ENCODE data around the gene FOXB2. TPM values are rescaled to one million over a fixed set of nuclear protein-coding genes. Genes with fewer than 3 reads are reported as not detected.

FOXB2 gene
- total RNA-seq, 4 donors from 2014 or later = not detected

- intact Hi-C loops (cut with DNase I; ENCODE audit: low total_unique reads) = no loop called here
- no peak for TF ChIP-seq CTCF (IDR thresholded peaks at IDR 0.05)
- no peak for TF ChIP-seq POLR2A (IDR thresholded peaks at IDR 0.05)
- DNase-seq (ENCODE audit: low spot score in 2 of 2) = no peak
- H3K4me3 ChIP-seq (ENCODE audit: low read depth, poor library complexity, severe bottlenecking) = no peak overlapping the region
- 85 to 87% methylated on average over 3 of the region's 3 CpGs for WGBS, 2 donors
These were observed 16.1 kb upstream of the FOXB2 start for GRCh38 chr9:77003366-77003765.

- 46 to 65% methylated on average over 4 of the region's 4 CpGs for WGBS, 2 donors
These were observed 14.2 kb upstream of the FOXB2 start for GRCh38 chr9:77005216-77005615.

GRCh38 chr9:77010527-77010926 is 8.9 kb upstream of the FOXB2 start:
- no peak overlapping the region for H3K4me3 ChIP-seq (ENCODE audit: low read depth, poor library complexity, severe bottlenecking)
- 62 to 69% methylated on average over 5 of the region's 5 CpGs for WGBS, 2 donors
- DNase-seq (ENCODE audit: low spot score in 2 of 2) = no peak
- intact Hi-C loops (cut with DNase I; ENCODE audit: low total_unique reads) = loop anchor here (5.0 kb wide), 1 partner anchor 203 kb away; no protein-coding TSS in a partner anchor
- TF ChIP-seq POLR2A (IDR thresholded peaks at IDR 0.05) = no peak
- TF ChIP-seq CTCF (IDR thresholded peaks at IDR 0.05) = no peak

More at GRCh38 chr9:77005216-77005615, 14.2 kb upstream of the FOXB2 start:
- no peak overlapping the region for H3K4me3 ChIP-seq (ENCODE audit: low read depth, poor library complexity, severe bottlenecking)
- no peak for TF ChIP-seq POLR2A (IDR thresholded peaks at IDR 0.05)
- no peak for TF ChIP-seq CTCF (IDR thresholded peaks at IDR 0.05)
- no peak for DNase-seq (ENCODE audit: low spot score in 2 of 2)
- intact Hi-C loops (cut with DNase I; ENCODE audit: low total_unique reads) = no loop called here

- intact Hi-C loops (cut with DNase I; ENCODE audit: low total_unique reads) = loop anchor here (5.0 kb wide), 1 partner anchor 205 kb away; no protein-coding TSS in a partner anchor
- H3K4me3 ChIP-seq (ENCODE audit: low read depth, poor library complexity, severe bottlenecking) = no peak overlapping the region
- 32 to 33% methylated on average over 37 to 42 of the region's 42 CpGs for WGBS, 2 donors
- no peak for TF ChIP-seq POLR2A (IDR thresholded peaks at IDR 0.05)
- TF ChIP-seq CTCF (IDR thresholded peaks at IDR 0.05) = no peak
- DNase-seq (ENCODE audit: low spot score in 2 of 2) = peak in 1 of 2 donors; percentile 92
These were observed 7.3 kb upstream of the FOXB2 start for GRCh38 chr9:77011973-77012821.

GRCh38 chr9:77013206-77013931 is 6.1 kb upstream of the FOXB2 start:
- H3K4me3 ChIP-seq (ENCODE audit: low read depth, poor library complexity, severe bottlenecking) = no peak overlapping the region
- intact Hi-C loops (cut with DNase I; ENCODE audit: low total_unique reads) = loop anchor here (5.0 kb wide), 1 partner anchor 206 kb away; no protein-coding TSS in a partner anchor
- DNase-seq (ENCODE audit: low spot score in 2 of 2) = no peak
- TF ChIP-seq POLR2A (IDR thresholded peaks at IDR 0.05) = no peak
- TF ChIP-seq CTCF (IDR thresholded peaks at IDR 0.05) = no peak
- 36% methylated on average over 21 of the region's 21 CpGs for WGBS, 2 donors
